GM12801 (cell line): ENCODE measurements around the gene IPO9.

Experiments
- CTCF ChIP-seq: IDR thresholded peaks from one replicate; pipeline ENCODE4 v1.5.1; 2011; ENCODE audit warnings: control low read depth; ENCODE audit not compliant: insufficient read length; ENCODE audit errors: extremely low read depth

Gene IPO9

GRCh38 chr1:201898240-201898894 is 69.4 kb downstream of the IPO9 start:
- no peak for TF ChIP-seq CTCF

- no peak for TF ChIP-seq CTCF
Observed at GRCh38 chr1:201898992-201899391, 70.0 kb downstream of the IPO9 start.

- no peak for TF ChIP-seq CTCF
Observed at GRCh38 chr1:201899683-201900429, 70.9 kb downstream of the IPO9 start.

GRCh38 chr1:201900476-201900875 is 71.5 kb downstream of the IPO9 start:
- TF ChIP-seq CTCF: no peak

- no peak for TF ChIP-seq CTCF
Observed at GRCh38 chr1:201902198-201902597, 73.2 kb downstream of the IPO9 start.

- no peak for TF ChIP-seq CTCF
Observed at GRCh38 chr1:201903135-201903534, 74.2 kb downstream of the IPO9 start.

- TF ChIP-seq CTCF: no peak
Observed at GRCh38 chr1:201904579-201904978, 75.6 kb downstream of the IPO9 start.
